ENCODE measurements around the gene FSCN2.

FSCN2 gene

GRCh38 chr17:81540676-81541027 is 12.5 kb downstream of the FSCN2 start:
- DNase-seq = no peak

DNA sequence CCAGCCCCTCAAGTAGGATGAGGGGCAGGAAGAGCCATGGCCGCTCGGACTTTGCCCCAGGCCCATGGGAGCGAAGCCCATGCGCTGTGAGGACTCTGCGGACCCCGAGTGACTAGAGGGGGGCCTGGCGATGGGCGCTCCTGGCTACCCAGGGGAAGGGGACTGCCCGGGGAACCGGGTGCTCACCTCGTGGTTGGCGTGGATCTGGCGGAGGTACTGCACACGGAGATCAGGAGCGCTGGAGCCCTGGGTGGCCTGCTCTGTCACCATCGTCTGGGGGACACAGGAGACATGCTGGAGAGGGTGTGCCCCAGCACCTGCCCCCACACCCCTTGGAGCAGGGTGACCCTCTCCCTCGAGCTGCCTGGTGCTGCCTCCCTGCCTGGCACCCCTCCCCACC is 12.9 kb downstream of the FSCN2 start:
- DNase-seq = no peak

DNA sequence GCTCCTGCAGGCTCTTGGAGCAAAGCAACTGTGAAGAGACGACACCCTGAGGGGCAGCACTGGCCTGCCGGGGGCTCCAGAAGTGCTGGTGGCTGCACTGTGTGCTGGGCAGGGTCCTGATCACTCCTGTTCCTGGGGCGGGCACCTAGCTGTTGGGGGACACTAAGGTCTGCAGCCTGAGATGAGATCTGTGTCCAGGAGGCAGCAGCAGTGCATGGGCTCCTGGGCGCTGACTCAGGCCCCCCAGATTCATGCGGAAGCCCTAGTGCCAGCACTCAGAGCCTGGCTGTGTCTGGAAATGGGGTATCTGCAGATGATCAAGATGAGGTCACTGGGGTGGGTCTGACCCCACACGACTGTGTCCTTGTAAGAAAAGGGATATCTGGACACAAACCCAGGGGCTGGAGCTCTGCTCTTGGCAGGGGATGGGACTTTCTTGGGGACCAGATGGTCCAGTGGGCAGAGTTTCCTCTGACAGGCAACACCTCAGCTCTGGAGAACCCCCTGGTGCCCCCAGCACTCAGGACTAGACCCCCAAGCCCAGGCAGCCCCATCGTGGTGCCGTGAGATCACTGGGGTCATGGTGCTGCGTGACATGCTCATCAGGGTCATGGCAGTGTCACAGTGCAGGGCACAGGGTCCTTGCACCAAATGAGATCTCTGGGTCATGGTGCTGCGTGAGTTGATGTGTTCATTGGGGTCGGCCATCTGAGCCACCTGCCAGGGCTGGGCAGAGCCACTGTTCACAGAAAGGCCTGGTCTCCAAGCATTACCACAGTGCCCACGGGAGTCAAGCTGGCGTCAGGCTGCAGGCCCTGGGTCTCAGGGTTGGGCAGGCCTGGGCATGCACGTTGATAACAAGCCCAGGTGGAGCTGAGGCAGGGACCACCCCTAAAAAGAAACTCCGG is 14.5 kb downstream of the FSCN2 start:
- DNase-seq = no peak

- no peak for DNase-seq
These were observed 15.1 kb downstream of the FSCN2 start for GRCh38 chr17:81543339-81543675.

GRCh38 chr17:81543756-81544155 is 15.6 kb downstream of the FSCN2 start:
- no peak for DNase-seq

- DNase-seq = no peak
These were observed 16.3 kb downstream of the FSCN2 start for GRCh38 chr17:81544281-81544974.

DNA sequence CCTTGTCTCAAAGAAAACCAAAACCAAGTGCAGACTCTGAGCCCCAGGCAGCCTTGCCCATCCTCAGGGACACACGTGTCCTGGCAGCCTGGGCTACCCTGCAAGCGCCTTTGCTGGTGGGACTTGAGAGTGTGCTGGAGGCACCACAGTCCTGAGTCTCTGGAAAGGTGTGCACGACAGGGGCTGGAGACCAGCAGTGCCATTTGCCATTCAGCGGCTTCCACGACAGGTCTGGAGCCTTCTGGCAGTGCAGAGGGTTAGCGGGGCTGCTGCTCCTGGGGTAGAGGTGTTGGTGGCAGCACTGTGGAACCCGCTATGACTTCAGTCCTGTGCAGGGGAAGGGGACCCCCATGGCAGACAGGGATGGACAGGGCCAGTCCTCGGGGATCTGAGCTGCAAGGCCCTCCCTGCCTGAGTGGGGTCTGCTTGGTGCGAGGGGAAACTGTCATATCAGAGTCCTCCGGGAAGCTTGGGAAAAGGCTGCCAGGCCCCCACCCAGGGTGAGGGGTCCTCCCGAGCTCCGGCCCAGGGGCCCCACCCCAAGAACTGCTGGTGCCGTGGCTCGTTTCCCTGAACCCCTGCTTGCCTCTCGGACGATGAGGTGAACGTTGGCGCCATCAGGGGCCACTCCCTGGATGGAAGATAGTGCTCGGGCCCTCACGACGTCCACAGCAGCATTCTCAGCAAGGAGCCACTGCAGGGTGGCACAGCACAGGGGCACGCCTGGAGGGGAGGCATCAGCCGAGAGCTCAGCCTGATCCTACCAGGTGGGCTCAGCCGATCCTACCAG is 17.2 kb downstream of the FSCN2 start:
- DNase-seq = no peak

DNA sequence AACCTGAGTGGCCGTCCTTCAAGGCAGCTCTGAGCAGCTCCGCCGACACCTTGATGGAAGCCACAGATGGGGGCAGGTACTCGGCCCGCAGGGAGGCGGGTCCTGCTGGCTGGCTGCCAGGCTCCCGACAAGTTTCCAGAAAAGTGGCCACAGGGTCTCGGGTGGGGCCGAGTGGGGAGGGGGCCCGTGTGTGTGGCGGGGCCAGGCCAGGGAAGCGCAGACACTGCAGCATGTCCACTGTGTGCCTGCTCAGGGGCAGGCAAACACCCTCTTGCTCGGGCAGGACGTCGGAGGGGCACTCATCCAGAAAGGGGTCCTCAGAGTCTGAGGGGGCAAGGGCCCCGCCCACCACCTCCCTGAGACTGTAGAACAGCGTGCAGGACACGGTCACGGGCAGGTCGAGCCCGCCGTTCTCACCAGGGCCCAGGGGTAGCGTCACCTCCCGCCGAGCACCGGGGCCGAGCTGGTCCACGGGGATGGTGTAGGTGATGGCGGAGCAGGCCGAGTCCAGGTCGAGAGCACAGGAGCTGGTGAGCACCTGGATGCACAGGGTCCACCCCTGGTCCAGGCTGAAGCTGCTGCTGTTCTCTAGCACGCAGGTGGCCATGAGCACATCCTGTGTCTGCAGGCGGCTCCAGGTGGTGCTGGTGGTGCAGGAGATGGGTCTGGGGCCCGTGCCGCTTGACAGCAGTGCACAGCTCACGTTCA is 18.9 kb downstream of the FSCN2 start:
- DNase-seq = no peak

- no peak for DNase-seq
These were observed 19.4 kb downstream of the FSCN2 start for GRCh38 chr17:81547614-81547982.

GRCh38 chr17:81549031-81549557 is 20.9 kb downstream of the FSCN2 start:
- DNase-seq = no peak

DNA sequence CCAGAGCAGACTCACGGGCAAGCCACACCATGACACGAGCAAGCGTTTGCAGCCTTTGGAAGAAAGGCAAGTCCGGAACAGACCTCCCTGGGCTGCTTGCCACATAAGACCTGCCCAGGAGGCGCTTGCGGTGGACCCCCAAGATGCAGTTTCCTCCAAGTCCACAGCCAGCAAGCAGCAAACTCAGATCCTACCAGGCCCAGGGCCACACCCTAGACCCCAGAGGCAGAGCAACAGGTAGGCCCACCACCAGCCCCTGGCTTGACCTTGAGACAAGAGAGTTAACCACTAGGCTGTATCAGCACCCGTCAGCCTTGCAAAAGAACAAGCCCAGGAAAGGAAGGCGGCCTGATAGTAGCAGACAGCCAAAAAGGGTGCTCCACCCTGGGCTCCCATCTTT is 21.6 kb downstream of the FSCN2 start:
- DNase-seq = no peak

DNA sequence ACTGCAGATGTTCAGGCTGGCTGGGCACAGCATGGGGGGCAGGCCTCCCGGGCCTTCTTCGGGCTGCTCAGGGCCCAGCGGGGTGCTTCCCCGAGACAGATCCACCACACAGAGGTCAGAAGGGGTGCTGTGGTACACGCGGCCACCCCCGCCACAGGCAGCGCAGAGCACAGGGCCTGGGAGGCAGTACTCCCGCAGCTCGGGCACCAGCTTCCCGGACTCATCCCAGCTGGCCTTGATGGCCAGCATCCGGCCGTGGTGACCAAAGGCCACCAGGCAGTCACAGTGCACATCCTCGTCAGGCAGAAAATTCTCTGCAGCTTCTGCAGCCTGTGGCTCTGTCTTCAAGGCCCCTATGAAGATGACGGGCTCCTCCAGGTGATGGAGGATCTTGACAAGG is 22.1 kb downstream of the FSCN2 start:
- DNase-seq = no peak

- no peak for DNase-seq
These were observed 22.8 kb downstream of the FSCN2 start for GRCh38 chr17:81550830-81551457.

GRCh38 chr17:81551458-81552243 is 23.5 kb downstream of the FSCN2 start:
- peak in 1 of 2 experiments; percentile 45 for DNase-seq

GRCh38 chr17:81552244-81553017 is 24.3 kb downstream of the FSCN2 start, which contains the start of gene FAAP100:
Gene FAAP100, minus strand, starts transcription at chr17:81552353. Its CDS starts 23 bp downstream, at chr17:81552330.
- DNase-seq = peak; percentile 89 to 93

DNA sequence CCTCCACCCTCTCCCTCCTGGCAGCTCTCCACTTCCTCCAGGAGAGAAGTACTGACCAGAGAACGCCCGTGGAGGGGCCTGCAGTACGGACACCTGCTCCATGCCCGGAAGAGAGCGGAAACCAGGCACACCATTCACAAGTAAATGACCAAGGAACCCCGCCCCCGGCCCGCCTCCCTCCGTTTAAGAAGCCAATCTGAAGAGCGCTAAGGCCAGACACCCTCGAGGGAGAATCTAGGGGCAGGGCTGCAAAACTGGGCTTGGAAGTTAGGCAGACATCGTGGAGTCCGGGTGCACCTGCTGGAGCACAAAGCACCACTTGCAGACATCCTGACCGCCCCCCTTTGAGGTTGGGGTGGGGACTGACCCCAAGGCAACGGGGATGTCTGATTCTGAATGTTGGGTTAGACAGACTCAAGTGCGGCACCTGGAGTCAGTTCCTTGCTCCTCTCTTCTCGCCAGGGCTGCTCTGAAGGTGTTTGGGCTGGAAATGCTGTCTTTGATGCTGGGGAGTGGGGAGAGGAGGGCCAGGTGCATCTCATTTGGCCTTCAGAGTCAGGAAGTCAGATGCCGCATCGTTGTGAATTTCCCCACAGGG is 24.9 kb downstream of the FSCN2 start:
- DNase-seq = peak; percentile 88 to 90

DNA sequence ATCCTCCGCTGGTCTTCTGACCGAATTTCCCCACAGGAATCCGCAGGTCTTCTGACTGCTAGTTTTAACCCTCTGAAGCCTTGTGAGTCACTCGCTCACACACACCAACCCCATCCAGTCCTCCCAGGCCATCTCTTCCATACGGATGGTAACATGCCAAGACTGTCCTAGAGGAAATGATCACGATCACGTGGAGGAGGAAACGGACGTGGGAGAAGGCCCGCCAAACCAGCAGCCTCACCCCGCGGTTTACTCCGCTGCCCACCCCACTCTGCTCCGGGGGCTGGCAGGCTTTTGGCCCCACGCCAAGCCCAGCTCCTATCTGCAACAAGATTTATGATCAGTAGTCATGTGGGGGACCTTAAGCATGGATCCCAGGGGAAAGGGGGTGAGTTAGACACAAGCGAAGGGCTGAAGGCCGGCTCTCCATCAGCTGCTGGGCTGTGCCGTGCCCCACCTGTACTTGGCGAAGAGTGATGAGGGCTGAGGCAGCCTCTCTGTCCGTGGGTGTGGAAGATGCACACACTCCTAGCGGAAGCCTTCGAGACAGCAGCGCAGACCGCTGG is 25.5 kb downstream of the FSCN2 start:
- no peak for DNase-seq

DNA sequence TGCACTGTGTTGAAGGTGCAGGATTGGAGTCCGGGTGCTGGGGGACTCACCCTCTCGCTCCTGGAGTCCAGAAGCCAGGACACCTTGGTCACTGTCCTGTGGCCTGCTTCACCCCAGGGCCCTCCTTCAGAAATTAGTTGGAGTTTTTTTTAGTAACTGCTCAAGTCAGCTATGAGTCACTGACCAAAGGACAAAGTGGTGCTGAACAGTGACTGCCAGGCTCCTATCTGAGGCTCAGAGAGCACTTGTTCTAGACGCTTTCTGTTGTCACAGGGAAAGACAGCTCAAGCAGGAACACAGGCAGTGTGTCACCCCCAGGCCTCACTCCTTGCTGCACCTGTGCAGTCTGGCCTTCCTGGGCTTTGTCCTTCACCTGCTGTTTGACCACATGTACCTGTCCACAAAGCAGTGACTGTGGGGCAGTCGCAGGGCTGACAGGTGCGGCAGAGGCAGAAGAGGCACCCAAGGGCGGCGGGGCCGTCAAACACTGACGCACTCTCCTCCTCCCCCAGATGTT is 28.1 kb downstream of the FSCN2 start:
- no peak for DNase-seq

DNA sequence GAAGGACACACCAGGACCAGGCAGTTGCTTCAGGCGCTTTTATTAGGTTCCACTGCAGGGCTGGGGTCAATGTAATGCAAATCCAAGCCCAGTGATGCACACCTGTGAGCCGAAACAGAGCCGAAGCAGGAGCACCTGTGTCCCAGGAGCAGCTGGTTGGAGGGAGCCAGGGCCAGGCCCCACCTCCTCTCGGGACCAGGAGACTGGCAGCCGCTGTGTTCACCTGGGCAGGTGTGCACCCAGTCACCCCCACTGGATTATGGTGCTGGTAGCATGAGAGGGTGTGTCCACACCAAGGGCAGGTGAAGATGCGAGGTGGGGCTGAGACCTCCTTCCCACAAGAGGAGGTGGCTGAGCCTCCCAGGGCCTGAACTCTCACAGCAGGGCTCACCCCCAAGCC is 28.7 kb downstream of the FSCN2 start:
- no peak for DNase-seq

Measured in activated T-cell treated with anti-CD3 and anti-CD28 coated beads, Interleukin-2, amount 50 U/mL, for 48 hours (primary cell).